HepG2 (cell line): ENCODE results near the gene SOWAHA. TPM values are rescaled to one million over a fixed set of nuclear protein-coding genes. Genes with fewer than 3 reads are reported as not detected.
A peak's percentile ranks its signal among the peaks of the same experiment; 100 is the strongest.

ENCODE experiments used
- ATAC-seq: fragments of 200-7000 bp; cut with Tn5 transposase; 3 replicates; pipeline ENCODE4 v1.9.1; 2020; ENCODE audit warnings: mild to moderate bottlenecking, moderate library complexity
- BruUV-seq: library from RNA; stranded (reverse); fragments of 400-500 nt; replicated peaks from 2 replicates; lab custom pipeline; 2021; lab: Mats Ljungman, UMichigan
- CTCF ChIA-PET: fragments of 300-600 bp; formaldehyde crosslinking; extraction: SDS; loops from one replicate; lab custom pipeline; 2021; ENCODE audit warnings: low total read pairs, inconsistent platforms, low intra/inter-chr PET ratio; lab: Yijun Ruan, JAX
- POLR2A ChIA-PET: fragments of 350-600 bp; sonication (Branson Sonifier 250); formaldehyde crosslinking; loops from one replicate; lab custom pipeline; 2020; ENCODE audit warnings: antibody characterized with exemption, inconsistent platforms; lab: Yijun Ruan, JAX
- DNase-seq: peaks from one replicate; pipeline ENCODE4 v3.0.0-alpha.2; 2015; ENCODE audit warnings: low spot score
- FAIRE-seq: peaks from 3 replicates; lab custom pipeline; 2011; peaks lifted over from hg19 to GRCh38; lab: Jason Lieb, UNC
- H2AFZ ChIP-seq: one replicate; pipeline ENCODE4 v1.6.1; 2011; ENCODE audit warnings: low read length, inconsistent platforms
- H3K27ac ChIP-seq: fragments of 300-600 bp; 3 replicates; pipeline ENCODE4 v1.8.0; 2011; ENCODE audit warnings: mixed run types, mild to moderate bottlenecking, mixed read lengths, low read length, inconsistent platforms; ENCODE audit not compliant: insufficient read depth; ENCODE audit errors: extremely low read length
- H3K27me3 ChIP-seq, 2 experiments: fragments of 200-600 bp in 1 of 2; 2 replicates in 1 of 2; 3 replicates in 1 of 2; pipeline versions ENCODE4 v1.6.0 to v1.8.0; 2011; ENCODE audit warnings: low read length in 2 of 2, mild to moderate bottlenecking in 2 of 2, moderate library complexity in 2 of 2, inconsistent platforms in 1 of 2; ENCODE audit not compliant: insufficient read depth in 2 of 2, control insufficient read depth in 1 of 2
- H3K36me3 ChIP-seq, 2 experiments: fragments of 200-600 bp in 1 of 2; replicated peaks in 1 of 2; 2 replicates in 1 of 2; 3 replicates in 1 of 2; pipeline versions ENCODE4 v1.5.1 to v1.8.0; 2011; ENCODE audit warnings: low read length in 2 of 2, inconsistent platforms in 1 of 2; ENCODE audit not compliant: insufficient read depth in 2 of 2, control insufficient read depth in 1 of 2
- H3K4me1 ChIP-seq: 2 replicates; pipeline ENCODE4 v1.5.1; 2012; ENCODE audit warnings: low read length, inconsistent platforms; ENCODE audit not compliant: insufficient read depth
- H3K4me2 ChIP-seq: 2 replicates; pipeline ENCODE4 v1.6.0; 2011; ENCODE audit warnings: low read depth, low read length, inconsistent platforms
- H3K4me3 ChIP-seq, 3 experiments: fragments of 200-600 bp in 1 of 3; sonication (generic), shearing (Covaris generic) in 1 of 3; replicated peaks in 1 of 3; 2 replicates each; pipeline ENCODE4 v1.5.1; 2011 to 2016; ENCODE audit warnings: low read length in 3 of 3, inconsistent platforms in 2 of 3, low read depth in 2 of 3, mild to moderate bottlenecking in 2 of 3, control low read depth in 1 of 3, mixed read lengths in 1 of 3; ENCODE audit not compliant: insufficient read depth in 1 of 3
- H3K79me2 ChIP-seq: one replicate; pipeline ENCODE4 v1.6.1; 2011; ENCODE audit warnings: low read length, inconsistent platforms; ENCODE audit not compliant: insufficient read depth
- H3K9ac ChIP-seq: 2 replicates; pipeline ENCODE4 v1.6.0; 2011; ENCODE audit warnings: mild to moderate bottlenecking, low read depth, low read length, inconsistent platforms; ENCODE audit not compliant: insufficient read depth
- H3K9me3 ChIP-seq: 2 replicates; pipeline ENCODE4 v1.5.1; 2012; ENCODE audit warnings: mild to moderate bottlenecking, low read length
- H4K20me1 ChIP-seq: 2 replicates; pipeline ENCODE4 v1.6.0; 2011; ENCODE audit warnings: inconsistent platforms, mild to moderate bottlenecking, low read length, moderate library complexity; ENCODE audit not compliant: insufficient read depth
- AGO2 ChIP-seq: fragments of 200-400 bp; formaldehyde crosslinking; optimal IDR thresholded peaks from 2 replicates; pipeline ENCODE3; 2017; ENCODE audit warnings: mild to moderate bottlenecking, low read depth, low read length, moderate library complexity
- PATZ1 ChIP-seq: sonication (generic); formaldehyde crosslinking; IDR thresholded peaks from 2 replicates; pipeline ENCODE4 v1.4.0; 2020; ENCODE audit warnings: missing genetic modification reagents
- RBFOX2 ChIP-seq: fragments of 200-400 bp; formaldehyde crosslinking; IDR thresholded peaks from 2 replicates; pipeline ENCODE4 v1.6.1; 2017; ENCODE audit warnings: low read depth, mild to moderate bottlenecking, low read length
- ZBTB34 ChIP-seq: sonication (generic); formaldehyde crosslinking; IDR thresholded peaks from 2 replicates; pipeline ENCODE4 v1.8.0; 2022; ENCODE audit warnings: mild to moderate bottlenecking, missing genetic modification reagents
- WGBS: methylation state at CpG from one replicate; pipeline ENCODE4 v1.1.6; 2017; ENCODE audit warnings: low lambda C conversion rate; 5-methylcytosine and 5-hydroxymethylcytosine counted together
- in situ Hi-C: cut with HindIII; loops from 2 replicates; pipeline ENCODE4 v1.10.0; 2017; ENCODE audit warnings: low pct_unique_long_range_greater_than_20kb; ENCODE audit not compliant: extremely low pct_ligation_motif_present
- intact Hi-C: fragments of 100-400 bp; cut with micrococcal nuclease; formaldehyde crosslinking; loops from one replicate; pipeline ENCODE4 v1.10.0; 2022; ENCODE audit not compliant: unreplicated experiment
- polyA plus RNA-seq, 8 experiments: library from polyadenylated mRNA; depleted of rRNA in 3 of 8; stranded (reverse) in 7 of 8; unstranded in 1 of 8; fragments of >200 nt; fragmentation: Illumina TruSeq in 4 of 8; extraction: Trizol in 4 of 8; gene quantifications; 2 replicates each; pipeline versions ENCODE4 v1.2.1 to v1.2.3, GENCODE V29; 2011 to 2016; ENCODE audit warnings: low read depth in 4 of 8, missing spikeins in 1 of 8, mixed read lengths in 1 of 8; ENCODE audit not compliant: insufficient read depth in 1 of 8
- total RNA-seq, 5 experiments: library from RNA; depleted of rRNA; stranded (reverse); fragments of >200 nt; fragmentation: Illumina TruSeq; extraction: Trizol; gene quantifications; 2 replicates each; pipeline ENCODE4 v1.2.3, GENCODE V29; 2016; ENCODE audit warnings: low read depth in 1 of 5

Gene SOWAHA
- total and polyA plus RNA-seq, 2 of the 13 experiments (the other 11 are each of a cell fraction or from before 2014, with no cell fraction given) = 0.95 to 1.9 TPM

- intact Hi-C loops (no loop called here), in situ Hi-C loops (no loop called here)
- H3K27ac ChIP-seq = no peak overlapping the region
- H3K4me2 ChIP-seq = no peak overlapping the region
- H4K20me1 ChIP-seq = no peaks in the 10 kb centered on the region
- no peaks in the 10 kb centered on the region for H3K9me3 ChIP-seq
- no peak overlapping the region for H3K4me3 ChIP-seq
- BruUV-seq = no TSS peak
- H3K36me3 ChIP-seq = peaks cover 7 to 30% of the 10 kb centered on the region in 2 experiments; a peak in 4 of 5 replicates
- ATAC-seq = no peak
- peaks cover 48% of the 10 kb centered on the region for H3K4me1 ChIP-seq
- H3K27me3 ChIP-seq = no peaks in the 10 kb centered on the region
- 97% methylated on average over 38 of the region's 43 CpGs for WGBS
- FAIRE-seq = no peak
- H3K79me2 ChIP-seq = peaks cover 37% of the 10 kb centered on the region
- no peak overlapping the region for H2AFZ ChIP-seq
- no peak overlapping the region for H3K9ac ChIP-seq
- ChIA-PET POLR2A (interaction anchor here (1.2 to 5.6 kb wide), 2 partner anchors 17 to 58 kb away, joined by 3 to 55 read pairs; no protein-coding TSS in a partner anchor), CTCF (no interaction called here)
- TF ChIP-seq AGO2 = peak; percentile 77
- TF ChIP-seq PATZ1 = no peak
- TF ChIP-seq ZBTB34 (CRISPR knock-in tag) = no peak
- TF ChIP-seq RBFOX2 = peak; percentile 48; the same call in 1 of the 2 replicates
- no peak for DNase-seq
Measured at GRCh38 chr5:132825834-132826391, 12.8 kb downstream of the SOWAHA start.
